NCI-H2196 treated with DMSO at 0.1 percent for 48 hours (cell line): Measurements from ENCODE around the gene ATP13A1.
A peak's percentile ranks its signal among the peaks of the same experiment; 100 is the strongest.
"Not testable (repeated sequence)": the region's sequence is repeated elsewhere in the genome, so short reads cannot be mapped to it uniquely, and the experiment has no call there.

Experiments used
- DNase-seq: peaks from one replicate; lab custom pipeline; 2025; ENCODE audit not compliant: unreplicated experiment; lab: John Stamatoyannopoulos, UW

The ATP13A1 gene

DNA sequence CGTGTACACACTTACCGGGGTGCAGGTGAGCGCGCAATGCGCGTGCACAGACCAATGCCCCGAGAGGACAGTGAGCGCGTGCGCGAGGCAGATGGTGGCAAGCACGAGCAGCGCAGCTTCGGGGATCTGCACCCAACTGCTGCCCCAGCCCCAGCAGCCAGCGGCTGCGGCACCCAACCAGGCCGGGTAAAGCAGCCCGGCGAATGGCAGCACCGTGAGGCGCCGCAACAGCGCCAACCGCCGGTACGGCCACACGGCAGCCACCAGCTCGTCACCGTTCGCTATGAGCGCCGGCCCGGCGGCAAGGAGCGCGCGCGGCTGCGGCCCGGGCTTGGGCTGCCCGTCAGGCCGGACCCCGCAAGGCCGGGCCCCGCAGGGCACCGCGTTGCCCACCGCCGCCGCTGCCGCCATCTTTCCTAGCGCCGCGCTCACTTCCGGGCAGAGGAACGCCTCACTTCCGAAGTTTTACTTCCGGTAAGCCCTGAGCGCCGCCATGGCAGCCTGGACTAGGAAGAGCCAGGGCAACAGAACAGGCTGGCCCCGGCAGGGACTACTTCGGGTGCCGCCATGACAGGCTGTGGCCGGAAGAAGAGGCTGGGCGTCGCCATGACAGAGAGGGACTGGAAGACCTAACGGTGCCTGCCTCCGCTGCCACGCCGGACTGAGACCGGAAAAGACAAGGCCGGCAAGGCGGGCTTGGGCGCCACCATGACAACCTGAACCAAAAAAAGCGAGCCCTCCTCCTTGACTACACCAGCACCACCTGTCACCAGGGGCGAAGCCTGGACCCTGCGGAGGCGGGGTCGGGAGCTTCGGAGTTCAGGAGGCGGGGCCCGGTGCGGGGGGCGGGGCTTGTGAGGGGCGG lies at the start of gene ATP13A1:
ATP13A1 (minus strand) TSS at position 421 of the 865 bp plus-strand sequence; CDS start at position 411, 10 bp downstream.
- peak; percentile 98 for DNase-seq

DNA sequence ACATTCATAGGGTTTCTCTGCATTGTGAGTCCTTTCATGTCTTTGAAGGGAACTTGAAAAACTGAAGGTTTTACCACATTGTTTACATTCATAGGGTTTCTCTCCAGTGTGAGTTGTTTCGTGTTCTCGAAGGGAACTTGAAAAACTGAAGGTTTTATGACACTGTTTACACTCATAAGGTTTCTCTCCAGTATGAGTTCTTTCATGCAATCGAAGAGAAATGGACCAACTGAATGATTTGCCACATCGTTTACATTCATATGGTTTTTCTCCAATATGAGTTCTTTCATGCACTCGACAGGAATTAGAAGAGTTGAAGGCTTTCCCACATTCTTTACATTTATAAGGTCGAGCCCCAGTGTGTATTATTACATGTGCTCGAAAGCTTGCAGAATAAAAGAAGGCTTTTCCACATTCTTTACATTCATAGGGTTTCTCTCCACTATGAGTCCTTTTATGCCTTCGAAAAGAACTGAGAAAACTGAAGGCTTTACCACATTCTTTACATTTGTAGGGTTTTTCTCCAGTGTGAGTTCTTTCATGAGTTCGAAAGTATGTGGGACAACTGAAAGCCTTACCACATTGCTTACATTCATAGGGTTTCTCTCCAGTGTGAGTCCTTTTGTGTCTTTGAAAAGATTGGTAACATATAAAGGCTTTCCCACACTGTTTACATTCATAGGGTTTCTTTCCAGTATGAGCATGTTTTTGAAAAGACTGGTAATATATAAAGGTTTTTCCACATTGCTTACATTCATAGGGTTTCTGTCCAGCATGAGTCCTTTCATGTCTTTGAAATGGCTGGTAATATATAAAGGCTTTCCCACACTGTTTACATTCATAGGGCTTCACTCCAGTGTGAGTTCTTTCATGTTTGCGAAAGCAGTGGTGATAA lies 48.7 kb upstream of the ATP13A1 start:
- no peak for DNase-seq

DNA sequence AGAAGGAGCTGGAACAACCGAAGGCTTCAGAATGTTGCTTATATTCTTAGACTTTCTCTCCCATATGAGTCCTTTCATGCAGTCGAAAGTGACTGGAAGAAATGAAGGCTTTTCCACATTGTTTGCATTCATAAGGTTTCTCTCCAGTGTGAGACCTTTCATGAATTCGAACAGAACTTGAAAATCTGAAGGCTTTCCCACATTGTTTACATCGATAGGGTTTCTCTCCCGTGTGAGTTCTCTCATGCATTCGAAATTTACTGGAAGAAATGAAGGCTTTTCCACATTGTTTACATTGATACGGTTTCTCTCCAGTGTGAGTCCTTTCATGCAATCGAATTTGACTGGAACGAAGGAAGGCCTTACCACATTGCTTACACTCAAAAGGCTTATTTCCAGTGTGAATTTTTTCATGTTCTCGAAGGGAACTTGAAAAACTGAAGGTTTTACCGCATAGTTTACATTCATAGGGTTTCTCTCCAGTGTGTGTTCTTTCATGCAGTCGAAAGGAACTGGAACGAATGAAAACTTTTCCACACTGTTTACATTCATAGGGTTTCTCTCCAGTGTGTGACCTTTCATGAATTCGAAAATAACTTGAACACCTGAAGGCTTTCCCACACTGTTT lies 47.9 kb upstream of the ATP13A1 start:
- no peak for DNase-seq

DNA sequence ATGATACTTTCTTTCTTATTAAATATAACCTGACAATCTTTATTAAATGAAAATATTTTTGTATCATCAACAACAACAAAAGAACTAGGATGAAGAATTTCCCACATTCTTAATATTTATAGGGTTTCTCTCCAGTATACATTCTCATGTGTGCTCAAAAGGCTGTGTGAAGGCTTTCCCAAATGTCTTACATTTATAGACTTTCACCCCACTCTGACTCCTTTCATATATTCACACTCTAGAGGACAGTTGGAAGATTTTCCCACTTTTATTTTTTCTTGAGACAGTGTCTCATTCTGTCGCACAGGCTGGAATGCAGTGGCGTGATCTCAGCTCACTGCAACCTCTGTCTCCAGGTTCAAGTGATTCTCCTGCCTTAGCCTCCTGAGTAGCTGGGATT lies 47.0 kb upstream of the ATP13A1 start:
- no peak for DNase-seq

DNA sequence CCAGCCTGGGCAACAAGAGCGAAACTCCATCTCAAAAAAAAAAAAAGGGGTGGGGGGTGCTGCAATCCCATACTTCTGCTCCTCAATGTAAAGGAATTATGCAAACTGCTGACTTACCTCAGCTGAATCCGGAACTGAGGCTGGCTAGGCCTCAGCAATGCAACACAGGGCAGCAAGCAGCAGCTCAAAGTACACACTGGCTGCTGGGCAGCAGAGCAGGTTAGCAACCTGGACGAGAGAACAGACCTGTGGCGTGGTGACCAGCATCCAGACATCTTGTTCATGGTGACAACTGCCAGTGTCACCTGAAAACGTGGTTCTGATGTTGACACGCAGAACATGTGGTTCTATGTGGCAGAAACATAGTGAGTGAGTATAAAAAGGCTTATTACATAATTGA lies 41.4 kb upstream of the ATP13A1 start:
- DNase-seq: no peak

DNA sequence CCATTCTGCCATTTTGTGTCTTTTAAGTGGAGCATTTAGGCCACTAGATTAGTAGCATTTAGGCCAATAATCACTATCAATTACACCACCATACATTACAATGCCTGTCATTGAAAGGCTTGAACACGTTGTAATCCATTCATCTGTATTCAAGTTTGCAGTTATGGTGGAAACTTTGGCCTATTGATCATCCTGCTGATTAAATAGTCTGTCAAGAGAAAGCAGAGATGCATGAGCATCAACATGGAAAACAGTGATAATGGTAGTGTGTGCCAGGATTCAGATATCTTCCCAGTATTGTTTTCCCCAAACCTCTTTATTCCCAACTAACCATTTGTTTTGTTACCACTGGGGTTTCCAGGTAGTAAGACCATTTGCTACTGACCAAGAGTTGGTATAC lies 37.0 kb upstream of the ATP13A1 start:
- DNase-seq: not testable (repeated sequence)

DNA sequence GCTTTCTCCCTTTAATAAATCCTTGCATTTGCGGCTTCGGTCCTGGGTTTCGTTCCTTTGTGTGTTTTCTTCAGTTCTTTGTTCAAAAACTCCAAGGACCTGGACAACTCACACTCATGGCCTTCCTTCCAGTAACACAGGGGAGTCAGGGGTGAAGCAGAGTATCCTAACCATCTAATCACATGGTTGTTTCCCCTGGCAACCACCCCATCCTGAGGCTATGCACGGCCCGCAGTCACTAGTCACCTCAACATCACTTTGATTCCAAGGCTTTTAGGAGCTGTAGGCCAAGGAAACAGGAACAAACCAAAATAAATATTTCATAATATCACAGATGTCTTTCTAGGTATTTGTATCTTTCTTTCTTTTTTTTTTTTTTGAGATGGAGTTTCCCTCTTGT lies 34.1 kb upstream of the ATP13A1 start:
- no peak for DNase-seq

DNA sequence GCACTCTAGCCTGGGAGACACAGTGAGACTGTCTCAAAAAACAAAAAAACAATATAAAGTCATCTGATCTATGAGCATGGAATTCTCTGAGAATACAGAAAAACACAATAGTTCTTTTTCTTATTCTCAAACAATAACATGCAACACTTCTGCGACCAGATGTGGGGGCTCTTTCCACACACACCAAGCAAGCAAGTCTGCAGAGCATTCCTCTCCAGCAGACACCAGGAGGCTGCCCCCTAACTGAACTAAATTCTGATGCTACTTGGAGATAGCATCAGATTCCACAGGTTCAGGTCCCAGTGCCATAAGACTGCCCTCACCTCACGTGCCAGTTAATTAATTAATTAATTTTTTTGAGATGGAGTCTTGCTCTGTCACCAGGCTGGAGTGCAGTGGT lies 32.9 kb upstream of the ATP13A1 start:
- no peak for DNase-seq

DNA sequence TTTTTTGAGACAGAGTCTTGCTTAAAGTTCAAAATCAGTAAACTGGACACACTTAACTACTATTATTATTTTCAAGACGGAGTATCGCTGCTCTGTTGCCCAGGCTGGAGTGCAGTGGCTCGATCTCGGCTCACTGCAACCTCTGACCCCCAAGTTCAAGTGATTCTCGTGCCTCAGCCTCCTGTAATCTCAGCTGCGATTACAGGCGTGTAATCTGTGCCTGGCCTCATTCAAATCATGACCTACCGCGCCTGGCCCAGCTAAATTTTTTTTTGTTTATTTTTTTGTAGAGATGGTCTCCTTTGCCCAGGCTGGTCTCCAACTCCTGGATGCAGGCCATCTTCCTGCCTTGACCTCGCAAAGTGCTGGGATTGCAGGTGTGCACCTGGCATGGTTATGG lies 28.2 kb upstream of the ATP13A1 start:
- DNase-seq: no peak

DNA sequence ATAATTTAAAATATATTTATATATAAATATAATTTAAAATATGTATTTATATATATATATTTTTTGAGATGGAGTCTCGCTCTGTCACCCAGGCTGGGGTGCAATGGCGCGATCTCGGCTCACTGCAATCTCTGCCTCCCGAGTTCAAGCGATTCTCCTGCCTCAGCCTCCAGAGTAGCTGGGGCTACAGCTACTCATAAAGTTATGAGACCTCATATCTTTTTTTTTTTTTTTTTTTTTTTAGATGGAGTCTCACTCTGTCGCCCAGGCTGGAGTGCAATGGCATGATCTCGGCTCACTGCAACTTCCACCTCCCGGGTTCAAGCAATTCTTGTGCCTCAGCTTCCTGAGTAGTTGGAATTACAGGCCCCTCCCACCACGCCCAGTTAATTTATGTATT lies 25.5 kb upstream of the ATP13A1 start:
- not testable (repeated sequence) for DNase-seq

DNA sequence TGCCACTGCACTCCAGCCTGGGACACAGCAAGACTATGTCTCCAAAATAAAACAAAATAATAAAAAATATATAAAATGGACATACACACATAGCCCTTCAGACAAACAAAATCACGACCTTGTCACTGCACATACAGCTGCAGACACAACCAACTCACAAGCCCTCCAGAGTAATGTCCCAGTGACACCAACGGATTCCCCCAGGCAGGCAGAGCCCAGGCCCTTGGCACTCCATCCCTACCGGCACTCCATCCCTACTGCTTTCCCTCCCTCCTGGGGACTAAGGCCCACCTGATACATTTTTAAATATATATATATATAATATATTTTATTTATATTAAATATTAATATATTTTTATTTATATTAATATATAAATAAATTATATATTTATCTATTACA lies 23.6 kb upstream of the ATP13A1 start:
- no peak for DNase-seq

DNA sequence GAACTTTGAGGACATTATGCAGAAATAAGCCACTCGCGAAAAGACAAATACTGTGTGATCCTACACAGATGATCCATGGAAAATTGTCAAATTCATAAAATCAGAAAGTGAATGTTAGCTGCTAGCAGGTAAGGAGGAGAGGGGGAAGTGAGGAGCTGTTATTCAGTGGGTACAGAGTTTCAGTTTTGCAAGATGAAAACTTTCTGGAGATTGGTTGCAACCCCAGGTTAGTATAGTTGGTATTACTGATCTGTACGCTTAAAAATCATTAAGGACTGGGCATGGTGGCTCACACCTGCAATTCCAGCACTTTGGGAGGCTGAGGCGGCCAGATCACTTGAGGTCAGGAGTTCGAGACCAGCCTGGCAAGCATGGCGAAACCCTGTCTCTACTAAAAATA lies 23.1 kb upstream of the ATP13A1 start:
- DNase-seq: no peak

DNA sequence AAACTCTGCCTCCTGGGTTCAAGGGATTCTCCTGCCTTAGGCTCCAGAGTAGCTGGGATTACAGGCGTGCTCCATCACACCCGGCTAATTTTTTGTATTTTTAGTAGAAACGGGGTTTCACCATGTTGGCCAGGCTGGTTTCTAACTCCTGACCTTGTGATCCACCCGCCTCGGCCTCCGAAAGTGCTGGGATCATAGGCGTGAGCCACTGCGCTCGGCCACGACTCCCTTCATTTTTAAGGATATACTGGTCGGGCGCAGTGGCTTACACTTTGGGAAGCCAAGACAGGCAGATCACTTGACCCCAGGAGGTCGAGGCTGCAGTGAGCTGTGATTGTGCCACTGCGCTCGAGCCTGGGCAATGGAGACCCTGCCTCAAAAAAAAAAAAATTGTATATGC lies 22.6 kb upstream of the ATP13A1 start:
- not testable (repeated sequence) for DNase-seq

DNA sequence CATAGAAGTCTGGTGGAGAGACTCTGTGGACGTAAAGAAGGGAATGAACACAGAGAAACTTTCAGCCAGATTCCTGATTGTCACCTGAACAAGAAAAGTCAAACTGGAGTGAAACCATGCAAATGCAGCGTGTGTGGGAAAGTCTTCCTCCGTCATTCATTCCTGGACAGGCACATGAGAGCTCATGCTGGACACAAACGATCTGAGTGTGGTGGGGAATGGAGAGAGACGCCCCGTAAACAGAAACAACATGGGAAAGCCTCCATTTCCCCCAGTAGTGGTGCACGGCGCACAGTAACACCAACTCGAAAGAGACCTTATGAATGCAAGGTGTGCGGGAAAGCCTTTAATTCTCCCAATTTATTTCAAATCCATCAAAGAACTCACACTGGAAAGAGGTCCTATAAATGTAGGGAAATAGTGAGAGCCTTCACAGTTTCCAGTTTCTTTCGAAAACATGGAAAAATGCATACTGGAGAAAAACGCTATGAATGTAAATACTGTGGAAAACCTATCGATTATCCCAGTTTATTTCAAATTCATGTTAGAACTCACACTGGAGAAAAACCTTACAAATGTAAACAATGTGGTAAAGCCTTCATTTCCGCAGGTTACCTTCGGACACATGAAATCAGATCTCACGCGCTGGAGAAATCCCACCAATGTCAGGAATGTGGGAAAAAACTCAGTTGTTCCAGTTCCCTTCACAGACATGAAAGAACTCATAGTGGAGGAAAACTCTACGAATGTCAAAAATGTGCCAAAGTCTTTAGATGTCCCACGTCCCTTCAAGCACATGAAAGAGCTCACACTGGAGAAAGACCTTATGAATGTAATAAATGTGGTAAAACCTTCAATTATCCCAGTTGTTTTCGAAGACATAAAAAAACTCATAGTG lies 15.9 kb upstream of the ATP13A1 start:
- DNase-seq: no peak

DNA sequence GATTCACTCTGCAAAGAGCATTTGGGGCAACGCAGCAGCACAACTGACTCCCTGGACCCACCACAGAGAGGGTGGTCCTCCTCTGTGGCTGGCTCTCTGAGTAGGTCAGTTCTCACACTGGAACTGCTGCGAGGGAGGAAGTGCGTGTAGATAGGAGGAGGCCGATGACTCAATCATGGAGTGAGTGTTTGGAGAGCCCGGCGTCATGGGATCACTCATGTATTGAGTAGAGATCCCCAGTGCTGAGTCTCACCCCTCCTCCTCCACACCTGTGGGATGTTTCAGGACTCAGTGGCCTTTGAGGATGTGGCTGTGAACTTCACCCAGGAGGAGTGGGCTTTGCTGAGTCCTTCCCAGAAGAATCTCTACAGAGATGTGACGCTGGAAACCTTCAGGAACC lies 14.1 kb upstream of the ATP13A1 start:
- no peak for DNase-seq

DNA sequence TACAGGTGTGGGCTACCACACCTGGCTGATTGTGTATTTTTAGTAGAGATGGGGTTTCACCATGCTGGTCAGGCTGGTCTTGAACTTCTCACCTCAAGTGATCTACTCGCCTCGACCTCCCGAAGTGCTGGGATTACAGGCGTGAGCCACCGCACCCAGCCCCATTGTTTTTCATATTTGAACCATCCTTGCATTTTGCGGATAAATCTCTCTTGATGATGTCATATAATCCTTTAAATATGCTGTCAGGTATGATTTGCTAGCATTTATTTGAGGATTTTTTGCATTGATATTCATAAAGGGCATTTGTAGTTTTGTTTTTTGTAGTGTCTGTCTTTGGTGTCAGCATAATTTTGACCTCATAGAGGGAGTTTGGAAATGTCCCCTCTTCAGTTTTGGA lies 10.8 kb upstream of the ATP13A1 start:
- DNase-seq: no peak

DNA sequence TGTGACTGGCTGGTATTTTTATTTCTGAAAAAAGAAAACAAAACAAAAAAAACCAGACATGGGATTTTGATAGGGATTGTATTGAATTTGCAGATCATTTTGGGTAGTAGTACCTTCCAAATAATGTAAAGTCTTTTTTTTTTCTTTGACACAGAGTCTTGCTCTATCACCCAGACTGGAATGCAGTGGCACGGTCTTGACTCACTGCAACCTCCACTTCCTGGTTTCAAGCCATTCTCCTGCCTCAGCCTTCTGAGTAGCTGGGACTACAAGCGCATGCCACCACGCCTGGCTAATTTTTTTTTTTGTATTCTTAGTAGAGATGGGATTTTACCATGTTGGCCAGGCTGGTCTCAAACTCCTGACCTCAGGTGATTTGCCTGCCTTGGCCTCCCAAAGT lies 9.3 kb upstream of the ATP13A1 start:
- no peak for DNase-seq

DNA sequence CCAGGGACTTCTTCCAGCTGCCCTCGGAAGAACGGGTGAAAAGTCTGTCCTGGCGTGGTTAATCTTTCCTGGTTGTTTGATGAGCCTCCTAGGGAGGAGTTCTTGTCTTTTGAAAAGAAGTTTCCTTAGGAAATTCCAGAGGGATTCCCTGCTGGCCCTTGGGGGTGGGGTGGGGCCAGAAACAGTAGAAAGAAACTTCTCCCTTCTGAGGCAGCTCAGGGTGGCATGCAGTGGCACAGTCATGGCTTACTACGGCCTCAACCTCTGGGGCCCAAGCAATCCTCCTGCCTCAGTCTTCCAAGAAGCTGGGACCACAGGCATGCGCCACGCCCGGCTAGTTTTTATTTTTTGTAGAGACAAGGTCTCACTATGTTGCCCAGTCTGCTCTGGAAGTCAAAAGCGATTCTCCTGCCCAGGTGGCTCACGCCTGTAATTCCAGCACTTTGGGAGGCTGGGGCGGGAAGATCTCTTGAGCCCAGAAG lies 6.6 kb upstream of the ATP13A1 start:
- no peak for DNase-seq

DNA sequence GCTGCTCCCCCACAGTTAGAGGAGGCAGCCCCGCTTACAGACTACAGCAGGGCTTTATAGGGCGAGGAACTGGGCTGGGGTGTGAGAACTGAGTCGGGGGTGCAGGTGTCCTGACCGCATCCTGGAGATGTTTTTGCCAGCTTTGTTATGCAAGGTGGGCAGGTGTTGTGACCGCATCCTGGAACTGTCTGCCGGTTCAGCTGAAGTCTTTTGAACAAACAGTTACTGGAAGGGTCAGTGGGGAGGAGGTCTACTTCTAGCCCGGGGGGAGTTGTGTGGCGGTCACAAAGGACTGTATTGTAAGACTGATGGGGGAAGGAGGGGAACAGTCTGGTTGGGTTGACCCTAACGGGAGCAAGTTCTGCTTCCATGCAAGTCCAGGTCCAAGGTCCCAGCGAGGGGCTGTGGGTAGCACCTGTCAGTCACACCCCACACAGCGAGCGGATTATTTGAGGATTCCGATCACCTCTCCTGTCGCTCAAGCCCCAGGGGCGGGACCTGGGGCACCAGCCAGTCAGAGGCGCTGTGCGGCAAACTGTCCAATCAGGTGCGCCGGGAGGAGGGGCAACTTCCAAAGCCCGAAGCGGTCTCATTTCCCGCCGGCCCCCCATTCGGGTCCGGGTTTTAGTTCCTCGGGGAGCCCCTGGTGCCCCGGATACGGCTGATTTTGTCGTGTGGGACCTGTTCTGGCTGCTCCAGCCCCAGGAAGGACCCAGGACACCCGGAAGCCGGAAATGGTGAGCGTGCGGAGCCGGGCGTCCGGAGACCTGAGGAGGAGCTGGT lies 4.9 kb upstream of the ATP13A1 start, which contains the start of gene ZNF101:
ZNF101 (plus strand) TSS at position 610 of the 783 bp plus-strand sequence; CDS start at position 735, 125 bp downstream.
- peak; percentile 67 for DNase-seq
